Brain microvascular endothelial cell (primary cell): ENCODE measurements around the gene EPHA10.

Experiments used
- DNase-seq: peaks from one replicate; pipeline ENCODE4 v3.0.0-alpha.2; 2020
- H3K27ac ChIP-seq: fragments of 250-450 bp; sonication (Bioruptor Pico); 2 replicates; pipeline ENCODE4 v1.5.1; 2020; ENCODE audit warnings: mild to moderate bottlenecking, moderate library complexity
- H3K27me3 ChIP-seq: fragments of 250-450 bp; sonication (Bioruptor Pico); replicated peaks from 2 replicates; pipeline ENCODE4 v1.5.1; 2020; ENCODE audit warnings: mild to moderate bottlenecking
- H3K36me3 ChIP-seq: fragments of 250-450 bp; sonication (Bioruptor Pico); replicated peaks from 2 replicates; pipeline ENCODE4 v1.5.1; 2020; ENCODE audit warnings: mild to moderate bottlenecking
- H3K4me3 ChIP-seq: 2 replicates; pipeline ENCODE4 v1.5.1; 2011; ENCODE audit warnings: low read depth, mild to moderate bottlenecking, control low read depth, low read length, moderate library complexity
- CTCF ChIP-seq: IDR thresholded peaks from 2 replicates; pipeline ENCODE4 v1.5.1; 2011; ENCODE audit warnings: low read depth, mild to moderate bottlenecking, moderate library complexity, low read length, control low read depth, inconsistent platforms; ENCODE audit errors: missing control alignments
- in situ Hi-C: cut with HindIII; loops from 2 replicates; pipeline ENCODE4 v1.10.0; 2017; ENCODE audit warnings: low sequenced_read_pairs, low pct_ligation_motif_present

EPHA10 gene

GRCh38 chr1:37704966-37705365 is 60.0 kb downstream of the EPHA10 start:
- H3K36me3 ChIP-seq: peaks cover 15% of the 10 kb centered on the region
- H3K27me3 ChIP-seq: no peaks in the 10 kb centered on the region
- H3K4me3 ChIP-seq: no peak overlapping the region
- no peak for DNase-seq
- H3K27ac ChIP-seq: no peak overlapping the region
- TF ChIP-seq CTCF: no peak
- in situ Hi-C loops: no loop called here

- H3K36me3 ChIP-seq: peaks cover 19% of the 10 kb centered on the region
- TF ChIP-seq CTCF: no peak
- in situ Hi-C loops: no loop called here
These were observed 61.9 kb downstream of the EPHA10 start for GRCh38 chr1:37703061-37703460.

GRCh38 chr1:37701051-37701450 is 63.9 kb downstream of the EPHA10 start:
- in situ Hi-C loops: no loop called here
- Histone ChIP-seq H3K27me3 (no peaks in the 10 kb centered on the region), H3K27ac (no peak overlapping the region), H3K4me3 (no peak overlapping the region), H3K36me3 (peaks cover 10% of the 10 kb centered on the region)
- DNase-seq: no peak
- no peak for TF ChIP-seq CTCF

More at GRCh38 chr1:37703061-37703460, 61.9 kb downstream of the EPHA10 start:
- no peak overlapping the region for H3K4me3 ChIP-seq
- H3K27ac ChIP-seq: no peak overlapping the region
- no peaks in the 10 kb centered on the region for H3K27me3 ChIP-seq
- DNase-seq: no peak

DNA sequence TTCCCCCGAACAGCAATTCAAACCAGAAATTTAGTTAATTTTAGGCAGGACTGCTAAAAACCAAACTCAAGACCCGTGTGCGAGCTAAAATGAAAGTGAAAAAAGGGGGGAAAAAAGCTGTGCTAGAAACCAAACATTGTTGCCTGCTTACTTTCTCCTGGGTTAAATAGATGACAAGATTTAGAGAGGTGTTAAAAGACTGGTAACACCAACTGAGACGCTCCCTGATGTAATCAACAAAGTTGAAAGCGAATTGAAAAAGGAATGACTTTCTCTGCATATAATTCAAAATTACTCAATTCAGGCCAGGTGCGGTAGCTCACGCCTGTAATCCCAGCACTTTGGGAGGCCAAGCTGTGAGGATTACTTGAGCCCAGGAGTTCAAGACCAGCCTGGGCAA is 65.8 kb downstream of the EPHA10 start:
- H3K4me3 ChIP-seq: no peak overlapping the region
- DNase-seq: no peak
- H3K27me3 ChIP-seq: no peaks in the 10 kb centered on the region
- peaks cover 10% of the 10 kb centered on the region for H3K36me3 ChIP-seq
- TF ChIP-seq CTCF: no peak
- H3K27ac ChIP-seq: no peak overlapping the region
- in situ Hi-C loops: no loop called here

GRCh38 chr1:37697737-37698136 is 67.2 kb downstream of the EPHA10 start:
- no peak overlapping the region for H3K27ac ChIP-seq
- H3K36me3 ChIP-seq: peaks cover 10% of the 10 kb centered on the region
- in situ Hi-C loops: no loop called here
- no peak for DNase-seq
- no peak for TF ChIP-seq CTCF
- H3K27me3 ChIP-seq: no peaks in the 10 kb centered on the region
- no peak overlapping the region for H3K4me3 ChIP-seq

DNA sequence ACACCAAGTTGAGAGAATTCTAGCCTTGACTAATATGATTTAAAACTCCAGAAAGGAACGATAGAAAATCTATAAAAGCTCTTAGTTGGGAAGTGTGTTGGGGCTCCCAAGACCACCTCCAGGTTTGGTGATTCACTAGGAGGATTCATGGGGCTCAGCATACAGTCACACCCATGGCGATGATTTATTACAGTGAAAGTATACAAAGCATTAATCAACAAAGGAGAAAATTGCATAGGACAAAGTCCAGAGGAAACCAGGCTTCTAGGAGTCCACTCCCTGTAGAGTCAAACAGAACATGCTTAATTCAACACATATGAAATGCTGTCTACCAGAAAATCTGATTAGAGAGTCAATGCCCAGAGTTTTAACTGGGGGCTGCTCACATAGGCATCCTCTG is 67.8 kb downstream of the EPHA10 start:
- TF ChIP-seq CTCF: no peak
- no peak overlapping the region for H3K4me3 ChIP-seq
- no peaks in the 10 kb centered on the region for H3K27me3 ChIP-seq
- H3K36me3 ChIP-seq: peaks cover 8% of the 10 kb centered on the region
- in situ Hi-C loops: no loop called here
- no peak overlapping the region for H3K27ac ChIP-seq
- no peak for DNase-seq
